ENCODE data around the gene NPAS2.

GRCh38 chr2:100789361-100789760, 30.6 kb upstream of the NPAS2 start:
- TF ChIP-seq CTCF (IDR thresholded peaks at IDR 0.05) = no peak
- no peak for TF ChIP-seq POLR2A (IDR thresholded peaks at IDR 0.05)
- no peak for TF ChIP-seq POLR2AphosphoS5 (IDR thresholded peaks at IDR 0.05)

Data from breast epithelium (tissue), 3 donors.